HUES48 (cell line): Measurements from ENCODE around the gene MSX2.
A peak's percentile ranks its signal among the peaks of the same experiment; 100 is the strongest.

Experiments used
- H3K27ac ChIP-seq: one replicate; pipeline ENCODE4 v1.7.0; 2013; ENCODE audit warnings: low read depth, low read length, inconsistent platforms
- H3K27me3 ChIP-seq: 2 replicates; pipeline ENCODE4 v1.6.1; 2013; ENCODE audit warnings: mild to moderate bottlenecking, low read length; ENCODE audit not compliant: control insufficient read depth, insufficient read depth
- H3K36me3 ChIP-seq: 2 replicates; pipeline ENCODE4 v1.6.1; 2013; ENCODE audit warnings: low read length; ENCODE audit not compliant: control insufficient read depth, insufficient read depth
- H3K4me1 ChIP-seq: 2 replicates; pipeline ENCODE4 v1.6.1; 2013; ENCODE audit warnings: mild to moderate bottlenecking, low read length; ENCODE audit not compliant: control insufficient read depth, insufficient read depth
- H3K4me3 ChIP-seq: 2 replicates; pipeline ENCODE4 v1.5.1; 2013; ENCODE audit warnings: mild to moderate bottlenecking, low read depth, low read length
- H3K9ac ChIP-seq: 2 replicates; pipeline ENCODE4 v1.6.1; 2013; ENCODE audit warnings: mild to moderate bottlenecking, low read depth, low read length, moderate library complexity
- H3K9me3 ChIP-seq: 2 replicates; pipeline ENCODE4 v1.6.1; 2013; ENCODE audit warnings: low read length; ENCODE audit not compliant: control insufficient read depth, insufficient read depth

The MSX2 gene

GRCh38 chr5:174724484-174725260 is at the start of gene MSX2:
MSX2 (plus strand) TSS chr5:174724582; CDS start chr5:174724660, 78 bp downstream.
- Histone ChIP-seq H3K4me3 (peak within 1 kb of the TSS; percentile 75), H3K9me3 (no peaks in the 10 kb centered on the region), H3K4me1 (peaks cover 54% of the 10 kb centered on the region), H3K36me3 (no peaks in the 10 kb centered on the region), H3K27ac (peak within 1 kb of the TSS; percentile 32), H3K27me3 (peaks cover 99% of the 10 kb centered on the region), H3K9ac (no peak within 1 kb of the TSS)

GRCh38 chr5:174675110-174675509 is 49.3 kb upstream of the MSX2 start:
- no peaks in the 10 kb centered on the region; the same call in 1 of the 2 replicates for H3K27me3 ChIP-seq
- H3K27ac ChIP-seq = no peak overlapping the region
- no peak overlapping the region for H3K4me3 ChIP-seq
- H3K9me3 ChIP-seq = no peaks in the 10 kb centered on the region
- no peak overlapping the region for H3K9ac ChIP-seq
- no peaks in the 10 kb centered on the region for H3K36me3 ChIP-seq
- H3K4me1 ChIP-seq = no peaks in the 10 kb centered on the region

- H3K9ac ChIP-seq = no peak overlapping the region
- H3K4me1 ChIP-seq = no peaks in the 10 kb centered on the region
- no peaks in the 10 kb centered on the region for H3K9me3 ChIP-seq
- no peak overlapping the region for H3K27ac ChIP-seq
- no peaks in the 10 kb centered on the region; the same call in 1 of the 2 replicates for H3K27me3 ChIP-seq
- no peak overlapping the region for H3K4me3 ChIP-seq
- H3K36me3 ChIP-seq = no peaks in the 10 kb centered on the region
Observed at GRCh38 chr5:174675916-174676315, 48.5 kb upstream of the MSX2 start.

GRCh38 chr5:174678107-174678506 is 46.3 kb upstream of the MSX2 start:
- Histone ChIP-seq H3K9ac (no peak overlapping the region), H3K4me1 (no peaks in the 10 kb centered on the region), H3K4me3 (no peak overlapping the region), H3K9me3 (no peaks in the 10 kb centered on the region), H3K27ac (no peak overlapping the region), H3K27me3 (no peaks in the 10 kb centered on the region), H3K36me3 (no peaks in the 10 kb centered on the region)

GRCh38 chr5:174680901-174681565 is 43.3 kb upstream of the MSX2 start:
- H3K4me1 ChIP-seq = no peaks in the 10 kb centered on the region
- no peak overlapping the region for H3K27ac ChIP-seq
- H3K4me3 ChIP-seq = no peak overlapping the region
- no peaks in the 10 kb centered on the region for H3K27me3 ChIP-seq
- H3K36me3 ChIP-seq = no peaks in the 10 kb centered on the region
- no peak overlapping the region for H3K9ac ChIP-seq
- H3K9me3 ChIP-seq = no peaks in the 10 kb centered on the region

- Histone ChIP-seq H3K4me1 (peaks cover 23% of the 10 kb centered on the region), H3K9me3 (no peaks in the 10 kb centered on the region), H3K36me3 (no peaks in the 10 kb centered on the region), H3K27me3 (peaks cover 42% of the 10 kb centered on the region), H3K4me3 (peak overlapping the region; percentile 50; the same call in 1 of the 2 replicates), H3K27ac (no peak overlapping the region), H3K9ac (no peak overlapping the region)
Observed at GRCh38 chr5:174687503-174687902, 36.9 kb upstream of the MSX2 start.

GRCh38 chr5:174688441-174689354 is 35.7 kb upstream of the MSX2 start:
- peaks cover 49% of the 10 kb centered on the region for H3K27me3 ChIP-seq
- no peak overlapping the region for H3K27ac ChIP-seq
- H3K9ac ChIP-seq = no peak overlapping the region
- H3K9me3 ChIP-seq = no peaks in the 10 kb centered on the region
- no peaks in the 10 kb centered on the region for H3K36me3 ChIP-seq
- peaks cover 32% of the 10 kb centered on the region for H3K4me1 ChIP-seq
- H3K4me3 ChIP-seq = peak overlapping the region; percentile 50

GRCh38 chr5:174690271-174690670 is 34.1 kb upstream of the MSX2 start:
- Histone ChIP-seq H3K4me1 (peaks cover 42% of the 10 kb centered on the region), H3K36me3 (no peaks in the 10 kb centered on the region), H3K4me3 (no peak overlapping the region), H3K27me3 (peaks cover 65% of the 10 kb centered on the region), H3K9me3 (no peaks in the 10 kb centered on the region), H3K27ac (no peak overlapping the region), H3K9ac (no peak overlapping the region)

- H3K27ac ChIP-seq = peak overlapping the region; percentile 71
- peak overlapping the region; percentile 49; the same call in 1 of the 2 replicates for H3K4me3 ChIP-seq
- peaks cover 39% of the 10 kb centered on the region for H3K4me1 ChIP-seq
- H3K27me3 ChIP-seq = peaks cover 65% of the 10 kb centered on the region
- no peaks in the 10 kb centered on the region for H3K9me3 ChIP-seq
- H3K9ac ChIP-seq = no peak overlapping the region
- H3K36me3 ChIP-seq = no peaks in the 10 kb centered on the region
Observed at GRCh38 chr5:174692381-174692780, 32.0 kb upstream of the MSX2 start.

GRCh38 chr5:174692982-174693422 is 31.4 kb upstream of the MSX2 start:
- Histone ChIP-seq H3K36me3 (no peaks in the 10 kb centered on the region), H3K27ac (peak overlapping the region; percentile 71), H3K4me1 (peaks cover 33% of the 10 kb centered on the region), H3K4me3 (peak overlapping the region; percentile 49), H3K27me3 (peaks cover 63% of the 10 kb centered on the region), H3K9ac (no peak overlapping the region), H3K9me3 (no peaks in the 10 kb centered on the region)
